SU-DHL-6 (cell line): Measurements from ENCODE around the gene RIC8A.

Experiments used
- H2AFZ ChIP-seq: fragments of 200-600 bp; sonication (generic); 2 replicates; pipeline ENCODE4 v1.6.1; 2014; ENCODE audit warnings: low read depth, mild to moderate bottlenecking, moderate library complexity, mixed read lengths, antibody characterized with exemption, low read length; ENCODE audit not compliant: severe bottlenecking
- H3F3A ChIP-seq: fragments of 200-600 bp; shearing (Covaris generic); 2 replicates; pipeline ENCODE4 v1.6.0; 2016; ENCODE audit warnings: antibody characterized with exemption, mild to moderate bottlenecking; ENCODE audit not compliant: insufficient read depth
- H3K27ac ChIP-seq: fragments of 200-600 bp; sonication (generic); 2 replicates; pipeline ENCODE4 v1.5.1; 2016; ENCODE audit warnings: low read depth, mild to moderate bottlenecking, low read length, moderate library complexity, mixed read lengths
- H3K27me3 ChIP-seq: fragments of 200-600 bp; sonication (generic), shearing (Covaris generic); 2 replicates; pipeline ENCODE4 v1.6.0; 2014; ENCODE audit warnings: mild to moderate bottlenecking, low read length
- H3K36me3 ChIP-seq: fragments of 200-600 bp; sonication (generic); 2 replicates; pipeline ENCODE4 v1.6.1; 2014; ENCODE audit warnings: mild to moderate bottlenecking, low read length, mixed read lengths
- H3K4me2 ChIP-seq: fragments of 300-600, 200-600 bp; shearing (Covaris generic), sonication (generic); 2 replicates; pipeline ENCODE4 v1.6.0; 2014; ENCODE audit warnings: low read length, low read depth, mild to moderate bottlenecking; ENCODE audit not compliant: poor library complexity, severe bottlenecking
- H3K4me3 ChIP-seq: fragments of 200-600 bp; sonication (generic); 2 replicates; pipeline ENCODE4 v1.5.1; 2014; ENCODE audit warnings: antibody characterized with exemption, low read length, mild to moderate bottlenecking, mixed read lengths; ENCODE audit not compliant: insufficient read depth, poor library complexity, severe bottlenecking
- H3K79me2 ChIP-seq: fragments of 200-600 bp; sonication (generic); 2 replicates; pipeline ENCODE4 v1.6.1; 2014; ENCODE audit warnings: mild to moderate bottlenecking, low read length, moderate library complexity; ENCODE audit not compliant: insufficient read depth
- H3K9ac ChIP-seq: fragments of 200-600 bp; sonication (generic); 2 replicates; pipeline ENCODE4 v1.7.0; 2014; ENCODE audit warnings: mild to moderate bottlenecking, low read length
- H3K9me2 ChIP-seq: fragments of 200-600 bp; sonication (generic); replicated peaks from 2 replicates; pipeline ENCODE4 v1.6.1; 2014; ENCODE audit warnings: low read length; ENCODE audit not compliant: insufficient read depth
- H3K9me3 ChIP-seq: fragments of 200-600 bp; sonication (generic); 2 replicates; pipeline ENCODE4 v1.6.1; 2014; ENCODE audit warnings: low read length, mixed read lengths; ENCODE audit not compliant: insufficient read depth
- H4K20me1 ChIP-seq: fragments of 200-600 bp; sonication (generic); 2 replicates; pipeline ENCODE4 v1.6.1; 2014; ENCODE audit warnings: low read depth, mild to moderate bottlenecking, antibody characterized with exemption, low read length, moderate library complexity, mixed read lengths
- EZH2phosphoT487 ChIP-seq: fragments of 200-600 bp; sonication (generic), shearing (Covaris generic); conservative IDR thresholded peaks from 2 replicates; pipeline ENCODE4 v1.6.1; 2018; ENCODE audit warnings: mild to moderate bottlenecking, antibody characterized with exemption, low read length, moderate library complexity, mixed read lengths
- TF ChIP-seq, protein P1 (sequence below): fragments of 200-600 bp; sonication (generic); IDR thresholded peaks from one replicate; pipeline ENCODE4 v1.5.1; 2017; ENCODE audit warnings: antibody characterized with exemption, mild to moderate bottlenecking, low read length, moderate library complexity; ENCODE audit not compliant: insufficient read depth, poor library complexity, severe bottlenecking

RIC8A gene

DNA sequence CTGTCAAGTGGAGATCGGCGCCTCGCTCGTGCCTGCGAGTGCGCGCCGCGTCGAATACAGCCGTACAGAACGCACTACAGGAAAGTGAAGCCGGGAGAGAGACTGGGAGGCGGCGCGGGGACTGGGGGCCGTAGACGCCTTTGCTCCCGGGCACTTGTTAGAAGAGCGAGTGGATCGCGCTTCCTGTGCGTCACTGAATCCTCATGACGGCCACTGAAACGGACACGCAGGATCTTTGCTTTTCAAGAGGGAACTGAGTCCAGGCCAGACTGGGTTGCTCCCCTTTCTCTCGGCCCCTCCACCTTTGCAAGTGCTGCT, 314 bp downstream of the RIC8A start:
- Histone ChIP-seq H3K9me2 (no peaks in the 10 kb centered on the region), H3K27ac (peak overlapping the region; percentile 94), H2AFZ (peak overlapping the region; percentile 21)

DNA sequence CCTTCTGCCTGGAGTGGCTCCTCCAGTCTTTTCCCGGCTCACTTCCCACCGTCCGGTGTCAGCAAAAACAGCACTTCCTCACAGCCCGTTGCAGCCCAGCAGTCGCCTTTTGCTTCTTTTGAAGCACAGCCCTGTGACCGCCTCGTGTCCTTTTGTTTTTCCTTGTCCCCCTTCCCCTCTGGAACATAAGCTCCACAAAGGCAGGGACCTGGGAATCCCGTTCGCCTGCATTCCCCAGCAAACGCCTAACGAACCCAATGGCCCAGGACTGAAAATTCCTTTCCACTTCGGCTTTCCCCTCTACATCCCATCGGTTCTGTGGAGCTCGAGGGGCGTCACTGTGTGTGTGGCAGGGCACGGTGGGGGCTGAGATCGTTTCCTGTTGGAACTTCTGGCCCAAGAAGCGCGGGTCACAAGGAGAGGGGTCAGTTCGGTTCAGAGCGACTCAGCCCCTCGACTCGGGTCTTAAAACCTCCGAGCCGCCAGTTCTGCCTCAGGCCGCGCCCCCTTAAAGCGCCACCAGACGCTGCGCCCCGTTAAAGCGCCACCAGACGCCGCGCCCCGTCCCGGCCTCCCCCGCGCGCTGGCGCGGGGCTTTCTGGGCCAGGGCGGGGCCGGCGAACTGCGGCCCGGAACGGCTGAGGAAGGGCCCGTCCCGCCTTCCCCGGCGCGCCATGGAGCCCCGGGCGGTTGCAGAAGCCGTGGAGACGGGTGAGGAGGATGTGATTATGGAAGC, 841 bp downstream of the RIC8A start:
- peaks cover 9% of the 10 kb centered on the region for H3F3A ChIP-seq
- H3K79me2 ChIP-seq = peaks cover 30% of the 10 kb centered on the region
- peak overlapping the region; percentile 74 for H3K4me3 ChIP-seq
- no peaks in the 10 kb centered on the region for H3K36me3 ChIP-seq
- H3K9me3 ChIP-seq = no peaks in the 10 kb centered on the region
- H3K4me2 ChIP-seq = peak overlapping the region; percentile 69
- no peaks in the 10 kb centered on the region for H3K27me3 ChIP-seq
- H4K20me1 ChIP-seq = no peaks in the 10 kb centered on the region; the same call in 1 of the 2 replicates
- H3K9me2 ChIP-seq = no peaks in the 10 kb centered on the region
- no peak for TF ChIP-seq EZH2phosphoT487
- TF ChIP-seq, protein P1, sequence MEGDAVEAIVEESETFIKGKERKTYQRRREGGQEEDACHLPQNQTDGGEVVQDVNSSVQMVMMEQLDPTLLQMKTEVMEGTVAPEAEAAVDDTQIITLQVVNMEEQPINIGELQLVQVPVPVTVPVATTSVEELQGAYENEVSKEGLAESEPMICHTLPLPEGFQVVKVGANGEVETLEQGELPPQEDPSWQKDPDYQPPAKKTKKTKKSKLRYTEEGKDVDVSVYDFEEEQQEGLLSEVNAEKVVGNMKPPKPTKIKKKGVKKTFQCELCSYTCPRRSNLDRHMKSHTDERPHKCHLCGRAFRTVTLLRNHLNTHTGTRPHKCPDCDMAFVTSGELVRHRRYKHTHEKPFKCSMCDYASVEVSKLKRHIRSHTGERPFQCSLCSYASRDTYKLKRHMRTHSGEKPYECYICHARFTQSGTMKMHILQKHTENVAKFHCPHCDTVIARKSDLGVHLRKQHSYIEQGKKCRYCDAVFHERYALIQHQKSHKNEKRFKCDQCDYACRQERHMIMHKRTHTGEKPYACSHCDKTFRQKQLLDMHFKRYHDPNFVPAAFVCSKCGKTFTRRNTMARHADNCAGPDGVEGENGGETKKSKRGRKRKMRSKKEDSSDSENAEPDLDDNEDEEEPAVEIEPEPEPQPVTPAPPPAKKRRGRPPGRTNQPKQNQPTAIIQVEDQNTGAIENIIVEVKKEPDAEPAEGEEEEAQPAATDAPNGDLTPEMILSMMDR = no peak
- H2AFZ ChIP-seq = peak overlapping the region; percentile 21
- H3K27ac ChIP-seq = peak overlapping the region; percentile 94
- peak overlapping the region; percentile 80 for H3K9ac ChIP-seq

More for the DNA sequence above, 314 bp downstream of the RIC8A start:
- Histone ChIP-seq H4K20me1 (no peaks in the 10 kb centered on the region; the same call in 1 of the 2 replicates), H3K4me2 (peak overlapping the region; percentile 69), H3K79me2 (peaks cover 30% of the 10 kb centered on the region), H3K9ac (peak overlapping the region; percentile 80), H3F3A (peaks cover 9% of the 10 kb centered on the region), H3K9me3 (no peaks in the 10 kb centered on the region), H3K36me3 (no peaks in the 10 kb centered on the region), H3K27me3 (no peaks in the 10 kb centered on the region), H3K4me3 (peak overlapping the region; percentile 74)
- TF ChIP-seq, protein P1 = no peak
- no peak for TF ChIP-seq EZH2phosphoT487

DNA sequence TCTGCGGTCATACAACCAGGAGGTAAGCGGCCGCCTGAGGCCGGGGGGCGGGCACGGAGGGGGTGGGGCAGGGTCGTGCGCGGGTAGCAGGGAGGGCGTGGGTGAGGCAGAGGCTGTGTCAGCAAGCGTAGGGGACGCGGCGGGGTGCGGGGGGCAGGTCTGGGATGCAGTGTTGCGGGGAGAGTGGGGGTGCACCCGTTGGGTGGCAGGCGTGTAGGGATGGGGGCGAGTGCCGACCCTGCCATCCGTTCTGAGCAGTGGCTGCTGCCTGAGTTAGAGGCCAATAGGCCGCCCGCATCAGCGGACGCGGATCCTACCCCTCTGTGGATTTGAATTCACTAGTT, 1.4 kb downstream of the RIC8A start:
- H3F3A ChIP-seq = peaks cover 9% of the 10 kb centered on the region
- peak overlapping the region; percentile 74 for H3K4me3 ChIP-seq
- no peaks in the 10 kb centered on the region for H3K9me3 ChIP-seq
- H2AFZ ChIP-seq = no peak overlapping the region
- peak overlapping the region; percentile 94 for H3K27ac ChIP-seq
- peaks cover 30% of the 10 kb centered on the region for H3K79me2 ChIP-seq
- peak overlapping the region; percentile 80 for H3K9ac ChIP-seq
- H3K4me2 ChIP-seq = peak overlapping the region; percentile 69
- no peaks in the 10 kb centered on the region; the same call in 1 of the 2 replicates for H4K20me1 ChIP-seq
- no peaks in the 10 kb centered on the region for H3K9me2 ChIP-seq
- H3K27me3 ChIP-seq = no peaks in the 10 kb centered on the region
- H3K36me3 ChIP-seq = no peaks in the 10 kb centered on the region
- no peak for TF ChIP-seq EZH2phosphoT487
- TF ChIP-seq, protein P1 = no peak
